A172 (cell line): ENCODE measurements around the gene SRCIN1. TPM values are rescaled to one million over a fixed set of nuclear protein-coding genes. Genes with fewer than 3 reads are reported as not detected.
A peak's percentile ranks its signal among the peaks of the same experiment; 100 is the strongest.
"Not testable (repeated sequence)": the region's sequence is repeated elsewhere in the genome, so short reads cannot be mapped to it uniquely, and the experiment has no call there.

Experiments used
- DNase-seq: peaks from one replicate; pipeline ENCODE4 v3.0.0-alpha.2; 2015; ENCODE audit warnings: low spot score
- total RNA-seq: library from RNA; depleted of rRNA; stranded (reverse); fragments of >200 nt; shearing (Covaris generic); gene quantifications from 2 replicates; pipeline ENCODE4 v1.2.3, GENCODE V29; 2014; rRNA removed

The SRCIN1 gene
- total RNA-seq, 1 experiment from 2014 or later = 0.19 TPM

DNA sequence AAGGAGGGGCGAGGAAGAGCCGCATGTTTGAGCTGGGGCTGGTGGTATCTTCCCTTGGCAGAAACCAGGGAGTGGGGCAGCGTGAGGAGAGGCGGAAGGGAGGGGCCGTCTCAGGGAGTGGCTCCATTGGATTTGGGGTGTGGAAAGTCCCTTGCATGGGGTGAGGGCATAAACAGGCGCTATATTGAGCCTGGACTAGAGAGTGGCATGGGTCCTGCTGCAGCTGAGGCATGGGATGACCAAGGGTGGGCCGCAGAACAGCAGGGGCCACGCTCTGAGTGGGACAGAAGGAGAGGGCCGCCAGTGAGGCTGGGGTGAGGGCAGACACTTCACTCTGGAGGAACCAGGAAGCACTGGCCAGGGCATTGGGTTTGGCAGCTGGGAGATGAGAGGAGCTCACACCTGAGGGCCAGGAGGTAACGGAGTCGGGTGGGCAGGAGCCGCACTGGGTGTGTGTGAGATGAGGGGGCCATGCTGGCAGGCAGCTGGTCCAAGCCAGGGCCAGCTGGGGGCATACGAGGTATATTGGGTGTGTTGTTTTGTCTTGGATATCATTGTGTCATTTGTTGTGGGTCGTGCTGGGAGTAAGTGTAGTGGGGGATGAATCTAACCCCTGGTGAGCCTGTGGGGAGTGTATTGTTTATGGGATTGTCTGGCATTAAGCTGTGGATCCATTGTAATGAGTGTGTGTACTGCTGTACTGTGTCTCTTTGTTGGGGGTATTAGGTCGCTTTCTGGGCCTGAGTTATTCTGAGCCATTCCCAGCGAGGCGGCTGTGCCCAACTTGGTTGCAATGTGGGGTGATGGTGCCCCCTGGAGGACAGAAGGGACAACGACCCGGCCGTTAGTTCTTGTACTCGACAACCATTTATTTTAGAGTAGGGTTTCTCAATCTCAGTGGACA is 121.3 kb downstream of the SRCIN1 start:
- peak; percentile 77 for DNase-seq

DNA sequence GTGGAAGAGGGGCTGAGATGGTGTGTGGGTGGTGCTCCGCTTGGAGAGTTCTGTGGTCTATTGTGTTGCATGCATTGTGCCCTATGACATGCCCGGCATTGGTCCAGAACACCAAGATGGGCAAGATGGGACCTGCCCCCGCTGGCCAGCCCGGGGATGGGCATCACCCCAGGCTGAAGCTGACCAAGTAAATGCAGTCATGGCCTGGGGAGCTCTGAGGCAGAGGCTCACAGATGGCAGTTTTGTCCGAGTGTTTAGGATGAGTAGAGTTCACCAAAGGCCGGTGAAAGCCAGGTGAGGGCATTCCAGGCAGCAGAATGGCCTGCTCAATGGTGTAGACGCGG is 123.1 kb downstream of the SRCIN1 start:
- not testable (repeated sequence) for DNase-seq

DNA sequence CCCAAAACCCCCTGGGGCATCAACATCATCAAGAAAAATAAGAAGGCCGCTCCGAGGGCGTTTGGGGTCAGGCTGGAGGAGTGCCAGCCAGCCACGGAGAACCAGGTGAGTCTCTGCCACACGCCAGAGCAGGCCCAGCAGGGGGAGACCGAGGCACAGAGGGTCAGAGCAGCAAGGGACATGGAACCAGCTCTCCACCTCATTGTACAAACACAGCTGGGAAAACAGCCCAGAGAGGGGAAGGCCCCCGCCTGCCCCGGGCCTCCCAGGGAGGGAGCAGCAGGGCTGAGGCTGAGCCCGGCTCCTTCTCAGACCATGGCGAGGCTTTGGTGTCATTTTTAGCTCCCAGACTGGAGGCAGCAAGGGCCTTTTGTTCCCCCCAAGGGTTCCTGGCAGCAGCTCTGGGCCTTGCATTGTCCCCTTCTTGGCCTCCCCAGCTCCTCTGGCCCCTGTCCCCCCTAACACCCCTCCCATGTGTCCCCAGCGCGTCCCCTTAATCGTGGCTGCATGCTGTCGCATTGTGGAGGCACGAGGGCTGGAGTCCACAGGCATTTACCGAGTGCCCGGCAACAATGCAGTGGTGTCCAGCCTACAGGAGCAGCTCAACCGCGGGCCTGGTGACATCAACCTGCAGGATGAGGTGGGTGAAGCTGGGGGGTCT is 123.6 kb downstream of the SRCIN1 start:
- DNase-seq = not testable (repeated sequence)

Other genes starting within 250 kb of the SRCIN1 start
- gene ARHGAP23, start 177.5 kb downstream of the SRCIN1 start, total RNA-seq = 48.9 and 68.6 TPM in 2 replicates
- gene EPOP, start 69.0 kb upstream of the SRCIN1 start, total RNA-seq = 3.0 and 3.7 TPM in 2 replicates
- 17.4 and 21.4 TPM in 2 replicates for gene MLLT6, start 99.3 kb upstream of the SRCIN1 start, total RNA-seq
- 7.5 and 12.4 TPM in 2 replicates for gene CISD3, start 124.4 kb upstream of the SRCIN1 start, total RNA-seq
- gene PCGF2, start 142.4 kb upstream of the SRCIN1 start, total RNA-seq = 8.2 and 9.9 TPM in 2 replicates
- gene PSMB3, start 146.8 kb upstream of the SRCIN1 start, total RNA-seq = 484 and 521 TPM in 2 replicates
- gene PIP4K2B, start 193.6 kb upstream of the SRCIN1 start, total RNA-seq = 55.6 and 66.9 TPM in 2 replicates
- 15.8 and 16.1 TPM in 2 replicates for gene CWC25, start 219.4 kb upstream of the SRCIN1 start, total RNA-seq
- gene RPL23, start 247.8 kb upstream of the SRCIN1 start, total RNA-seq = 1,400 and 1,966 TPM in 2 replicates